Mesothelial cell of epicardium (in vitro differentiated cells): ENCODE results near the gene TXN. TPM values are rescaled to one million over a fixed set of nuclear protein-coding genes. Genes with fewer than 3 reads are reported as not detected.
"Not testable (repeated sequence)": the region's sequence is repeated elsewhere in the genome, so short reads cannot be mapped to it uniquely, and the experiment has no call there.

Experiments
- DNase-seq, 2 experiments: peaks; one replicate each; pipeline ENCODE4 v3.0.0; 2021; ENCODE audit warnings: low spot score in 2 of 2; ENCODE audit not compliant: unreplicated experiment in 2 of 2
- H3K27ac Mint-ChIP-seq: 2 replicates; pipeline ENCODE4 v1.8.0; 2021; ENCODE audit warnings: mixed read lengths
- H3K27me3 Mint-ChIP-seq: 2 replicates; pipeline ENCODE4 v1.8.0; 2021; ENCODE audit warnings: low read depth, mixed read lengths
- H3K36me3 Mint-ChIP-seq: 2 replicates; pipeline ENCODE4 v1.8.0; 2021; ENCODE audit warnings: mixed read lengths
- H3K4me1 Mint-ChIP-seq: 2 replicates; pipeline ENCODE4 v1.8.0; 2021; ENCODE audit warnings: mixed read lengths
- H3K4me3 Mint-ChIP-seq: 2 replicates; pipeline ENCODE4 v1.8.0; 2021; ENCODE audit warnings: mild to moderate bottlenecking, moderate library complexity, mixed read lengths
- H3K9me3 Mint-ChIP-seq: 2 replicates; pipeline ENCODE4 v1.8.0; 2021; ENCODE audit warnings: mixed read lengths
- CTCF ChIP-seq: fragments of 200-600 bp; sonication (generic); IDR thresholded peaks from one replicate; pipeline ENCODE4 v1.5.0; 2021; ENCODE audit warnings: antibody characterized with exemption; ENCODE audit not compliant: unreplicated experiment
- total RNA-seq: library from RNA; stranded (reverse); gene quantifications from 3 replicates; pipeline ENCODE4 v1.2.1, GENCODE V29; 2021

Gene TXN
- total RNA-seq, 1 donor from 2014 or later = 114 TPM

DNA sequence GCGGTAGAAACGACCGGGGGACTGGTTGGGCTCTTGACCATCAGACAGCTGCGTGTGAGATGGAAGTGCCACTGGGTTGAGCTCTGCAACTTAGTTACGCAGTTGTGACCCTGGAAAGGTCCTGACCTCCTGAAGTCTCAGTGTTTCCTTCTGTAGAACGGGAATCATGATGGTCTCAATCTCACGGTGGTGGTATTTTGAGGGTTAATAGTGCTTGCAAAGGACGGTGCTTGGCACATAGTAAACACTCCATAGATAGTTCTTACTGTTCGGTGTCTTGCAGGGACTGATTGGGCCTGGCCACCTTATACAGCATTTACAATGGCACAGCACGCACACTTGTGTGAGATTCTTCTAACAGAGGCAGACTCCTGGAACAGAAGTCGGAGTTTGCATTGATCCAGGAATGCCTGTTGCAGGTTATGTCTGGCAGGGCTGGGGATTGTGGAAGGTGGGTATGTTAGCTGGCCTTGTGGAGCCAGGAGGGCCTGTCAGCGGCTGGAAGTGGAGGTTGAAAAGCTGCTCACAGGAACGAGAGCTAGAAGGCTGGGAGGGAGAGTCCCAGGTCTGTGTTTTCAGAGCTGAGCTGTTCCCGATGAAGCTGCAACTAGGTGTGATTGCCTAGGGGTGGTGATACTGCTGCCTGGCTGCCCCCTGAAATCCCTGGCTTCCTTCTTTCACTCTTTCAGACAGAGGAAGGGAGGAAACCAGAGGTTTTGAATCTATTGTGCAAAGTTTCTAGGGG, 962 bp upstream of the TXN start:
- DNase-seq = no peak
- Mint-ChIP-seq H3K9me3 (no peaks in the 10 kb centered on the region), H3K36me3 (peaks cover 1% of the 10 kb centered on the region), H3K4me3 (peak overlapping the region; percentile 95), H3K27ac (peak overlapping the region; percentile 88), H3K4me1 (peaks cover 37% of the 10 kb centered on the region), H3K27me3 (peaks cover 1% of the 10 kb centered on the region)
- TF ChIP-seq CTCF = no peak

DNA sequence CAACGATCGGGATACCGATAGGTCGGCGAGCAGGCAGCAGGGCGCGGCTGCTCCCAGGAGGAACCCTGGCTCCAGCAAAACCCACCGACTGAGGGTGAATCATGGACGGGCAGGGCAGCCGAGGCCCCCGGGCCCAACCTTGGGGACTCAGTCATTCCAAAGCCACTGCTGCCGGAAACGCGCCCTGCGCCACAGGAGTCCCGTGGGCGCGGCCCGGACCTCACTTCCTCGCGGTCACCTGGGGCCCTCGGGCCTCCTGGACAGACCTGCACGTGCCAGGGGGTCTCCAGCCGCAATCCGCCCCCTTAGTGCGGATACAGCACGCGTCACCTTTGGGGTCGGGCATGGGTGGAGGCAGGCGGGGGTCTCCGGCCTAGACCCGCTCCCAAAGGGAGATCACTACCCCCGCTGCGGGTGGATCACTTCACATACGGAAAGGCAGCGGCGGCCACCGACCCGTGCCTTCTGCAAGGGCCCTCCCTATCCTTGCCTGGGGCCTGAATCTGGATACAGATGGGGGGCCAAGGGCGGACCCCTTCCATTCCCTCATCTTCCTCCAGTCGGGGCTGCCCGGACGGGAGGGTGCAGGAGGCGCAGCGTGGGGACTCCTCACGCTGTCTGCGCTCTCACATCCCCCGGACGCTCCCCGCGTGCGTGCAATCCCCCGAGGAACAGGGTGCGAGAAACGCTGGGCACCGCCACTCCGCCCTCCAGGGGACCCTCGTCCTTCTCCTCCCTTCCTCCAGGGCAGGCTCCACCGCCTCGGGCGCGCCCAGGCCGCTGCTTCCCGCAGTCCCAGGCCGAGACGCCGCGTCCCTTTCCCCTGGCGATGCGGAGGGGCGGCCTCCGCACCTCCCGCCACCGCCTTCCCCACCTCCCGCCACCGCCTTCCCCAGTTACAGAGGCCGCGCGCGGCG, 586 bp downstream of the TXN start:
- peak; percentile 42 to 53 for DNase-seq
- Mint-ChIP-seq H3K9me3 (no peaks in the 10 kb centered on the region), H3K27me3 (no peaks in the 10 kb centered on the region), H3K4me3 (peak overlapping the region; percentile 95), H3K27ac (peak overlapping the region; percentile 97), H3K36me3 (peaks cover 3% of the 10 kb centered on the region), H3K4me1 (peaks cover 35% of the 10 kb centered on the region)
- TF ChIP-seq CTCF = no peak

DNA sequence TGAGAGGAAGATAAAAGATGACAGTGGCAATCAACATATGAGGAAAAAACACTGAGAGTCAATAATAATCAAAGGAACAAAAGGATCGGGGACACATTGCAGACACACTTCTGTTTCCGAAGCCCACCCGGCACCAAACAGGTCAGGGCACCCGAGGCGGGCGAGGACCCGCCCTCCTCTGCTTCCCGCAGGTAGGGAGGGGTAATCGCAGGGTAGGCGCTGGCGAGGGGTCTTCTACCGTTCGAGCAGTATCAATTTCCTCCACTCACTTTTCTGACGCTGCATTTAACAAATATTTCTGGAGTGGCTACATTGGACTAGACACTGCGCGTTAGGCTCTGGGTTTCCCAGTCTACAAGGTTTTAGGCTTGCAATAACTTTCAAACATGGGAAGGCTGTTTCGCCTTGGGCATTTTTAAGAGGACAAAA, 1.3 kb downstream of the TXN start:
- Mint-ChIP-seq H3K27me3 (no peaks in the 10 kb centered on the region), H3K36me3 (peaks cover 9% of the 10 kb centered on the region)

DNA sequence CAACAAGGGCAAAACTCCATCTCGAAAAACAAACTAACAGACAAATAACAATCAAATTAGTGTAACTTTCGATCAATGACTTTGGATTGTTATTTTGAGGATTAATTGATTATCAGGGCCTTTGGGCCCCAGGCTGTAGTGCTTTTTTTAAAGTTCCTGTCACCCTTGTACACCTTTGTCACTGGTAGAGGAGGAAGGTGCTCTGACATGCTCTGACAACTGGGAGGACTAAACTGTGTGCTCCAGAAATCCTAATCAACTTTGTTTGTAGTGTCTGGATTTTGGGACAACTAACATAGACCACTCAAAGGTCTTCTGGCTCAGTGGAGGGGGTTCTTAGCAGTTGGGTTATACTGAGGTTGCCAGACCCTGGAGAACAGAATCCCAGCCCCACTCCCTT, 1.8 kb downstream of the TXN start:
- Mint-ChIP-seq H3K36me3 (peaks cover 9% of the 10 kb centered on the region), H3K27ac (peak overlapping the region; percentile 74), H3K4me3 (peak overlapping the region; percentile 95), H3K4me1 (peaks cover 35% of the 10 kb centered on the region), H3K27me3 (no peaks in the 10 kb centered on the region), H3K9me3 (no peaks in the 10 kb centered on the region)
- no peak for TF ChIP-seq CTCF
- DNase-seq = no peak

More for the DNA sequence above, 1.3 kb downstream of the TXN start:
- Mint-ChIP-seq H3K9me3 (no peaks in the 10 kb centered on the region), H3K27ac (peak overlapping the region; percentile 74), H3K4me1 (peaks cover 35% of the 10 kb centered on the region), H3K4me3 (peak overlapping the region; percentile 95)
- TF ChIP-seq CTCF = no peak
- peak in 1 of 2 experiments; percentile 56 for DNase-seq

DNA sequence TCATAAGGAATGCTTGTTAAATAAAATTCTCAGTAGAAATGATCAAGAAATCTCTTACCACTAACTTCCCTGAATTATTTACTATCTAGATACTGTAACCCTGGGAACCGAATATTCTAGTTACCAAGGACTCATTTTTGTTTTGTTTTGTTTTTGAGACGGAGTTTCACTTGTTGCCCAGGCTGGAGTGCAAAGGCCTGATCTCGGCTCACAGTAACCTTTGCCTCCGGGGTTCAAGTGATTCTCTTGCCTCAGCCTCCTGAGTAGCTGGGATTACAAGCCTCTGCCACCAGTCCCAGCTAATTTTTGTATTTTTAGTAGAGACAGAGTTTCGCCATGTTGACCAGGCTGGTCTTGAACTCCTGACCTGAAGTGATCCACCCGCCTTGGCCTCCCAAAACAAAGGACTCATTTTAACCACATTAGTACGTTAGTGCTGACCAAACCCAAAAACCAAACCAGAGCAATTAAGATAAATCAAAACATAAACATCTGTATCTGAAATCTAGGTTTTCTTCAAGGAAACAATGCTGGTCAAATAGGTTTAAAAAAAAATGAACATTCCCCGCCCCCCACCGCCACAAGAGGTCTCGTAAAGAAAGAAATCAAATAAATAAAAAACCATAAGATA, 3.7 kb downstream of the TXN start:
- TF ChIP-seq CTCF = no peak
- H3K4me3 Mint-ChIP-seq = no peak overlapping the region
- peaks cover 34% of the 10 kb centered on the region for H3K4me1 Mint-ChIP-seq
- peaks cover 13% of the 10 kb centered on the region for H3K36me3 Mint-ChIP-seq
- no peaks in the 10 kb centered on the region for H3K9me3 Mint-ChIP-seq
- no peak overlapping the region for H3K27ac Mint-ChIP-seq
- H3K27me3 Mint-ChIP-seq = no peaks in the 10 kb centered on the region
- no peak for DNase-seq

DNA sequence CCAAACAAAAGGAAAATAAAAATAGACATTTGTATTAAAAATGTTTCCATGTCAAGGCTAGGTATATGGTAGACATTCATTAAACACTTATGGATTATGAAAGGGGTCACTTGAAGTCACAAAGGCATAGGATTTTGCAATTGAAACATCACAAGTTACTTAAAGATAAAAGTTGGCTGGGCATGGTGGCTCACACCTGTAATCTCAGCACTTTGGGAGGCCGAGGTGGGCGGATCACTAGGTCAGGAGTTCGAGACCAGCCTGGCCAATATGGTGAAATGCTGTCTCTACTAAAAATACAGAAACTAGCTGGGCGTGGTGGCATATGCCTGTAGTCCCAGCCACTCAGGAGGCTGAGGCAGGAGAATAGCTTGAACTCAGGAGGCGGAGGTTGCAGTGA, 4.5 kb downstream of the TXN start:
- not testable (repeated sequence) for DNase-seq, H3K9me3 Mint-ChIP-seq, H3K4me3 Mint-ChIP-seq, H3K27ac Mint-ChIP-seq, H3K27me3 Mint-ChIP-seq
- H3K4me1 Mint-ChIP-seq = peaks cover 26% of the 10 kb centered on the region
- peaks cover 15% of the 10 kb centered on the region for H3K36me3 Mint-ChIP-seq
